Stimulated activated CD4-positive, alpha-beta T cell treated with anti-CD3 and anti-CD28 coated beads, Interleukin-15, amount 100 ng/mL, for 1 hour (primary cell): Measurements from ENCODE around the gene EPB41.

Experiments
- DNase-seq, 2 donors: peaks; one replicate each; pipeline ENCODE4 v3.0.0-alpha.2; 2020; ENCODE audit warnings: low read depth in 1 of 2, low spot score in 1 of 2

EPB41 gene

DNA sequence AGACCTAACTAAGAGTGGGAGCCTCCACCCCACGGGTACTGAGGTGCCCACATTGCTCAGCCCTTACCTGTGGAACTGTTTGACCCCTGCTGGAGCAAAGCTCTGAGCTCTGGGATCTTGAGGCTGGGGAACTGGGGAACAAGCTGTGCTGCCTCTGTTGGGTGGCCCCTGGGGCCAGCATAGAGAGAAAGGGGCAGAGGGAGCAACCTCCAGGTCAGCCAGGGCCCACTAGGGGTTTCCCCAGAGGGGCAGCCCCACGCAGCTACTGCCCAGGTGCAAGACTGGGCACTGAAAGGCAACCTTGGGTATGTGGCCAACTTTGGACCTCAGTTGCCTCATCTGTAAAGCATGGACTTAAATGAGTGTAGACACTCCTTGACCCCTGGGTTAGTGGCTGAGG, 23.5 kb upstream of the EPB41 start:
- no peak for DNase-seq

DNA sequence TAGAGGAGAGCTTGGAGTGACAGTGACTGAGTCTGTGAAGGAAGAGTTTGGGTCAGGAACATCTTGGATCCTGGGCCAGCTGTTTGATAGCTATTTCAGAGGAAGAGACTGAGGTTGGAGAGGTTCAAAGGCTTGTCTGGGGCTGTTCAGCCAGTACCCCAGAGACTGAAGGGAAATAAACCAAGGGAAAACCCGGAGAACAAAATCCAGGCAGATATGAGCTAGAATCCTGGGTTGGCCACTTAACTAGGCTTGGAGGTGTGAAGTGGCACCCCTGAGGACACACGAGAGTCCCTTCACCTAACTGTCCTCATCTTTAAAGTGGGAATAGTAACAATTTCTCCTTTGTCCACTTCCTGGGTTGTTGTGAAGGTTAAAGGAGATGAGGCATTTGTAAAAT, 23.1 kb upstream of the EPB41 start:
- DNase-seq, result no peak

DNA sequence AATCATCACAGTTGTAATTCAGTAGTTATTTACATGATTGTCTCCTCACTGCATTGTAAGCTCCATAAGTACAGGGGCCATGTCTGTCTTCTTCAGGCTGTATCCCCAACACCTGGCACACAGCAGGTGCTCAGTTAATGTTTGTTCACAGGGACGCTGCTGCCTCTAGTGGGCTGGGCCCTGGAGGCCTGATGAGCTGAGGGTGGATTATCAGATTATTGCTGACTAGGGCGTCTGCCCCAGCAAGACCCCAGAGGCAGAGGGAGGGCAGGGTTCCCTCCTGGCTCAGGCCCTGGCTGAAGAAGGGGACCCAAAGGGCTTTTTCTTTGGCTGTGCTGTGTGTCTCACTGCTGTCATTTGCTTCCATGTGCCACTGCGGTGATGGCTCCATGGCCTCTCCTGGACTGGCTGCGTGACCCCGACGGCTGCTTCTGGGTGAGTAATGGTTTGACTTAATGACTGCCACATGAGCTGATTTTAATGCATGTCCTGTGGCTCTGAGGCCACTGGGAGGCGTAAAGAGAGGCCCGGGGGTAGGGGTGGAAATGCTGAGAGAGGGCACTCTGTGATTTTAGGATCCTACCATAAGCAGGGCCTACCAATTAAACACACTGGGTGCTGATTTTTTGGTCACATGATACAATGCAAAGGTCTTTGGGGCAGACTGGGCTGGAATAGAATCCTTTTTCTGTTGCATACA, 20.8 kb upstream of the EPB41 start:
- no peak for DNase-seq

DNA sequence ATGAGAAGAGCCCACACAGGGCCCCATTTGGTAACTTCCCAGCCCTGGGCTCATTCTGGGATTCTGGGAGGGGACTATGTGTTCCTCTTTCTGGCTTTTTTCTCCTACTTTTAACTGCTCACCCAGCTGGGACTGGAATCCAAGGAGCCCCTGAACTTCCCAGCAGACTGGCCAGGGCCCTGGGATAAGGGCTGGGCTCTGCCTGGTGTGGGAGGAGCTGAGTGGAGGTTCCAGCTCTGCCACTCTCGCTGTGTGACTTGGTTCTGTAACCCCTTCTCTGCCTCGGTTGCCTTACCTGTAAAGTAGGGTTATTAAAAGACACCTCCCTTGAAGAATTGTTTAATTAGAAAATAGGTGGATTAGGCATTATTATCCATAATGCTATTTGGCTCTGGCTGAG, 19.6 kb upstream of the EPB41 start:
- DNase-seq, result no peak

DNA sequence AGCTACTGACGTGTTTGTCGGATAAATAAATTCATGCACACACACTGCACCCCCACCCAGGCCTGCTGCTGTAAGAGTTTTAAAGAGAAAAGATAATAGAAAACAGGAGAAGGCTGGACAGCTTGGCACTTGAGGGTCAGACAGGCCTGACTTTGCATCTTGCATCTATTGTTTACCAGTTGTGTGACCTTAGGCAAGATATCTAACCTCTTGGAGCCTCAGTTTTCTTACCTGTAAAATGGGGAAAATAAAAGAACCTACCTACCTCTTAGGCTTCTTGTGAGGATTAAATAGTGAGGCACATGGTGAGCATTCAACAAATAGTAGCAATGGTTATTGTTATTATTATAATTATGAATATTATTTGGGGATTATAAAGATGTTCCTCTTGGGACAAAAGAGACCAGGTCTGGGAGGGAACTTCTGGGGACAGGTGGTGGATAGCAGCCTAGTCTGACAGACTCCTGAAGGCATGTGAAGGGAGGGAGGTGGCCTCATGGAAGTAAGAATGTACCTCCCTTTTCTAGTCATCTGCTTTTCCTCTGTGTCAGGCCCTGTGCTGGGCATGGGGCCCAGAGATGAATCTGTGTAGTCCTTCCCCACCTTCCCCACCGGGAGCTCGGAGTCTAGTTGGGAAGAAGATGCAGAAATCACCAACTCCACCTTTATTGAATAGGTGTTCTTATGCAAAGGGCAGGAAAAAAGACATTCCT, 18.3 kb upstream of the EPB41 start:
- no peak for DNase-seq

DNA sequence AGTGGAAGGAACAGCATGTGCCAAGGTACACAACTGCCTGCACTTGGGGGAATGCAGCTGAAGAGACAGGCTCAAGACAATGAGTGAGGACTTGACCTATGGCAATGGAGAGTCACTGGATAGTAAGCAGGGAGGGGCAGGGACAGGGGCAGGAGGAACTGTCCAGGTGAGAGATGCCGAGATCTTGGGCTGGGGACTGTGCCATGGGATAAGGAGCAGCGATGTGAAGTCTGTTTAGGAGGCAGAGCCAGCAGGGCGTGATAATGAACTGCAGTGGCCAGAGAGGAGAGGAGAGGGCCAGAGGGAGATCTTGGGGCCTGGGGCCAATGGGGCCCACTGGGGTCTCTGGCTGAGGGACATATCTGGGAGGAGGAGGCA, 17.8 kb upstream of the EPB41 start:
- no peak for DNase-seq

DNA sequence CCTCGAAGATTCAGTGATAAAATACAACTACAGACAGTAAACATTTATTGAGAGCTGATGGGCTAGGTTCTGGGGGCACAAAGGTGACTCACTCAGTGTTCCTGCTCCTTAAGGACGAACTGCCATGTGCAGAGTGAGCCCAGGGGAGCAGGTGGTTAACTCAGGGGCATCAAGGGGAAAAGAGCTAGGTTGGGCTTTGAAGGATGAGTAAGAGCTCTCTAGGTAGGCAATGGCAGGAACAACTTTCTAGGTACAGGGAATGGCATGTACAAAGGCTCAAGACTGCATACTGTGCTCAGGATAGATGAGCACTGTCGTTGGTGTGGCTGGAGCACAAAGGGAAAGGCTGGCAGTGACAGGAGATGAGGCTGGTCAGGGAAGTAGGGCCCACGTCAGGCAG, 16.6 kb upstream of the EPB41 start:
- DNase-seq, result no peak

DNA sequence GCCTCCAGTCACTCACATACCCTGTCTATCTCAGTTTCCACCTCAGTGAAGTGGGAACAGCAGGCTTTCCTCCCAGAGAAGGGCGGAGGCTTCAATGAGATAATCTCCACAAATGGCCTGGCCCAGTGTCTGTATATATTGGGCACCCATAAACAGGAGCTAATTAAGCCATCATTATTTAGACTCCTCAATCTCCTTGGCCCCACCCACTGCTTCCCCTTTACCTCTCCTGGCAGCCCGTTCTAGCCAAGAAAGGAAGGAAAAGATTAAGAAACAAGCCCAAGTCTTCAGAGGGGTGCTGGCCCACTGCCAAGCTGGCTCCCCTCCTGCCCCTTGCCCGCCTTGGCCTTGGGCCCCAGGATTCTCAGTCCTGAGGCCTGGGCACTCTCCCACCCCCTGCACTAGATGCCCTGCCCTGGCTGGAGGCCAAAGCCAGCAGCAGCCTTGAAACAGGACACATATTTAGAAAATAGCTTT, 15.9 kb upstream of the EPB41 start:
- no peak for DNase-seq

DNA sequence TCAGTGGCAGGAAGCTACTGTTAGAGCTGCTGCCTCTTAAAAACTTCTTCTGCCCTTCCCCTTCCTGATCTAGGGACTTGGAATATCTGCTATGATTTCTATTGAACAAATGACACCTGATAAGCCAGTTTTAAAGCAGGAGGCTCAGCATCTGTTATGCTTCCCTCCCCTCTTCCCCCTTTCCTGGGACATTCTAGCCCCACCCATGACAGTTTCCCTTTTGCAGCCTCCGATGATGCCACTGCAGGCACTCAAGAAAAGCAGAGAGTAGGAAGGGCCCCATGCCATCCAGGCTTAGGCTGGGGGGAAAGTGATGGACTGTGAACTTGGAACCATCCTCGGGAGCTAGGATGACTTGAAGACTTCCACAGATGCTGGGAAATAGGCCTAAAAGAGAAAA, 15.1 kb upstream of the EPB41 start:
- no peak for DNase-seq

DNA sequence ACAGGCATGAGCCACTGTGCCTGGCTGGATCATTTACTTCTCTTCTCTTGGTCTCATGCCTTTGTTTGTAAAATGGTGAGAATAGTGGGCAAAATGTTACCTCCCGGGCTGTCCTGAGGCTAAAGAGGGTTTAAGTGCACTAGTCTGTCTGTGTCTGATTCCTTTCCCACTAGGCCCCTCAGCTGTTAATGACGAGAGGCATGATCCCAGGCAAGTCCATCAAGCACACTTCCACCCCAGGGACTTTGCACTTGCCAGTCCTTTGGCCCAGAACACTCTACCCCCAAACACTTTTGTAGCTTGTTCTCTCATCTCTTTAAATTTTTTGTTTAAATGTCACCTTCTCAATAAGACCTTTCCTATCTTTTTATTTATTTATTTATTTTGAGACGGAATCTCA, 13.8 kb upstream of the EPB41 start:
- no peak for DNase-seq

DNA sequence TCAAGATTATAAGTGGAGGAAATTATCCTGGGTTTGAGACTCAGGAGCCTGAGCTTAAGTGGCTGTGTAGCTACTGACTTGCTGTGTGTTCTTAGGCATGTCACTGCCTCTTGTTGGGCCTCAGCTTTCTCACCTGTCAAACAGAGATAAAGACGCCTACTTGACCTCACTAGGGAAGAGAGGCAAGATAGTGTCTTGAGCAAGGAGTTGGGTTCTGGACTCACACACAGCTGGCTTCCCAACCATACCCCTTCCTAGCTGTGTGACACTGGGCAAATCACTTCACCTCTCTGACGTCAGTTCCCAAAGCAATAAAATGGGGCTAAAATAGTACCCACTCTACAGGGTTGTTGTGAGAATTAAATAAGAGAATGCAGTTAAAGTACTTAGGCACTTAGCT, 11.6 kb upstream of the EPB41 start:
- DNase-seq, result no peak

DNA sequence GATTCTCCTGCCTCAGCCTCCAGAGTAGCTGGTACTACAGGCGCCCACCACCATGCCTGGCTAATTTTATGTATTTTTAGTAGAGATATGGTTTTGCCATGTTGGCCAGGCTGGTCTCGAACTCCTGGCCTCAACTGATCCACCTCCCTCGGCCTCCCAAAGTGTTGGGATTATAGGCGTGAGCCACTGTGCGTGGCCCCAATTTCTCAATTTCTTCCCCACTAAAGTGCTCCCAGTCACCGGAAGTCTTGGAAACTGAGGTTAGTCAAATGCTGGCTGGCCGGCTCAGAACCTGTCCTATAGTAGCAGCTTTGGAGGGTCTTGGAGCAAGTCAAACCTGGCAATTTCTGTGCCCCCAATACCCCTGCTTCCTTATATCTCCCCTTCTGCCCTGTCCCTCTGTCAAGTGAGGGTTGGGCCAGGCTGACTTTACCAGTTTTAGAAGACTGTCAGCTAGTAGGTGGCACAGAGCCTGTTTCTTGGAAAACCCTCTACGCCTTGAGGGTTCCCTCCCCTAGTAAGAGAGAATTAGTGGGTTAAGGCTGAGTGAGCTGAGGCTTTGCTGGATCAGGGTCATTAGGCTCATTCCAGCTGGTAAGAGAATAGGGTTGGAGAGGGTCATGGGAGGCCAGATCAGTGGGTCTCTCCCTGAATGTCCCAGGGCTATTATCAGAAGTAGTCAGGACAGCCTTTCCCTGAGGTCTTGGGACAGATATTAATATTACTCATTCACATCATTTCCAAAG, 8.3 kb upstream of the EPB41 start:
- DNase-seq, result no peak

DNA sequence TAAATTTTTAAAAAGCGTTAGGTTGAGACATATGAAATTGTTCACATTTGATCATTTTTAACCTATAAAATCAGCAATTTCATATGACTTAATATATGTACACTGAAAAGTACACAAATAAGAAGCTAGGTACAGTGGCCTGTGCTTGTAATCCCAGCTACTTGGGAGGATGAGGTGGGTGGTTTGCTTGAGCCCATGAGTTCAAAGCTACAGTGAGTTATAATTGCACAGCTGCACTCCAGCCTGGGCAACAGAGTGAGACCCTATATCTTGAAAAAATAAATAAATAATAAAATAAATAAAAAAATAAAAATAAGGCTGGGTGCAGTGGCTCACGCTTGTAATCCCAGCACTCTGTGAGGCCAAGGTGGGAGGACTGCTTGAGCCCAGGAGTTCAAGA, 5.2 kb upstream of the EPB41 start:
- no peak for DNase-seq

DNA sequence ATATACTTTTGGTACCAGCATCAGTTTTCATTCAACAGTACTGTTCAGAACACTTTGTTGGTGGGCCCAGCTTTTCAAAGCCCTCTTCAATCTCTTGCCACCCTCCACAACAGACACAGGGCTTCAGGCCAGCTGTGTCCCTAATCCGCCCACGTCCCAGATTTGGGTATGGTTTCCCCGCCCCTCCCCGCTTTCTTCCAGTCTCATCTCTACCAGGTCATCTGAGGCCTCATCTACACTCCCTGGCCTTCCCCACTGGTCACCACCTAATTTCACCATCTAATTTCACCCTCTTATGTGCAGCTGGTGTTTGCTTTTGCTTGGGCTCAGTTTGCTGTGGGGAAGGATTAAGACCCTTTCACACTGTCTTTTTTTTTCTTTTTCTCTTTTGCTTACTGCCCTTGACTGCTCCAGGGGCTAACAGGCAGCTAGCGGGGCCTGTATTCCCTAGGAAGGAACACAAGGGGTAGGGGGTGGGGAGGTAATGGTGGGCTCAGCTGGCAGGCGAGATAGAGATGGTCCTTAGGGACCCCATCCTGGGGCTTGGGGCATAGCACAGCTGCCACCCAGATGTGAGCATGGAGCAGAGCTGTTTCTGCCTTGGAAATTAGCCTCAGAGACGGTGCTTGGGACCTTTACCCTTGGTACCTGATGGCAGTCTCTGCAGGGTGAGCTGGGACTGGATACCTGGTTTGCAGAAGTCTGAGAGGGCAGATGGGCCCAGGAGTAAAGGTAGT, 3.8 kb upstream of the EPB41 start:
- DNase-seq, result no peak

DNA sequence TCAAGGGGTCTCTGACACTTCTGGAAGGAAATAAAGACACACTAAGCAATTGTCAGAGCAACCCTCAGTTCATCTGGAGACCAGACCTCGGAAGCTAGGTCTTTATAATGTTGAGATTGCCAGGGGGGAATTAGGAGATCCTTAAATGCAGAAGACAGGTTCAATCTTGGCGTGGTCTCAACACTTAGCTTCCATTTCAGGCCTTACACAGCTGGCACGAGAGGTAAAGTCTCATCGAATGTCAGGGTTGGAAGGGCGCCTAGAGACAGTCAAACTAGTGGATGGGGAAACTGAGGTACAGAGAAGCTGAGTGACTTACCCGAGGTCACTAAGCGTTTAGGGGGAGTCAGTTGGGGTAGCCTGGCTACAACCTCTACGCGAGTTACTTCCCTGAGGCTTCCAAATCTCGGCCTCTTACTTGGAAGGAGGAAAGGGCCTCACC, 562 bp upstream of the EPB41 start:
- no peak for DNase-seq

DNA sequence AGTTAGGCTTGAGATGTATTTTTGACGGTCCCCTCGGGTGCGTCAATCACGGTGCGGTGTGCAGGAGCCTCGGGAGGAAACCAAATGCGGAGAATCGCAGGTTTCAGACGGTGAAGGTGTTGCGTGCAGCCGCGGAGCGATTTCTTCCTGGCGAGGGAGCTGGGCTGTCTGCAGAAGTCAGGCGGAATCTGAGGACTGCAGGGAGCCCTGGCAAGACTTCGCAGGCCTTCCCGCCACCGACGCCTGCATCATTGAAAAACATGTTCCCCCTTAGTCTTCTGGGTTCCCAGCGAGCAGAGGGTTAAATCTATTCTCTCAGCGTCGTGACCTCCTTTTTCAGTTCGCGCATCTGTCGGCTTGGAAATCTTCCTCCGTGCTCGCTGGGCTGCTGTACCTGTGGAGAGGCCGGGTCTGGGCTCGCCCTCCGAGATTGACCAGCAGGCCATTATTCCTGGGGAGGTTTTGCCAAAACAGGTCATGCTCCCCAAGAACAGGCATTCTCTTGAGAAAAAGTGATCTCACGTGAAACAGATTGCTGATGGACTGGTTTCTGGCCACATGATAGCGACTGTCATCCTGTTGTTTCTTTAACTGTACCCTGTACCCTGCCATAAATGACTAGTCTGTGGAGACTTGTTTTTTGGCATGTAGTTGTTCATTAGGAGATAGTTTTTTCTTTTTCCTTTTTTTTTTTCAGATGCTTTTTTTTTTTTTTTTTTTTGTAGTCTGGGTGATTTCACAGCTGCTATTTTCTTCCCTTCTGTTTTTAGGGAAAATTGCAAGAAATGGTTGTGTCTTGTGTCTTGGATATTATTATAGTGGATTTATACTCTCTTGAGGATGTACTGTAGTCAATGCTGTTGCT, 894 bp downstream of the EPB41 start:
- DNase-seq, result peak in 1 of 2 donors; percentile 21

DNA sequence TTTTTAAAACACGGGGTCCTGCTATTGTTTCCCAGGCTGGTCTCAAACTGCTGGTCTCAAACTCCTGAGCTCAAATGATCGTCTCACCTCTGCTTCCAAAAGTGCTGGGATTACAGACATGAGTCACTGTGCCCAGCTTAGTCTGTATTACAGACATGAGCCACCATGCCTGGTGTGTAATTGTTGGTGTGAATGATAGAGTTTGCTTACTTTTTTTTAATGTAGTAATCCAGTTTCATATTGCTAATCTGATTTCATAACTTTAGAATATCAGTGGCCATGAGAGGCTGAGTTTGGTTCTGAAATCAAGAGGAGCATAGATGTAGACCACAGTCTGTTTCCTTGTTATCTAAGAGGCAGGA, 3.4 kb downstream of the EPB41 start:
- DNase-seq, result no peak

DNA sequence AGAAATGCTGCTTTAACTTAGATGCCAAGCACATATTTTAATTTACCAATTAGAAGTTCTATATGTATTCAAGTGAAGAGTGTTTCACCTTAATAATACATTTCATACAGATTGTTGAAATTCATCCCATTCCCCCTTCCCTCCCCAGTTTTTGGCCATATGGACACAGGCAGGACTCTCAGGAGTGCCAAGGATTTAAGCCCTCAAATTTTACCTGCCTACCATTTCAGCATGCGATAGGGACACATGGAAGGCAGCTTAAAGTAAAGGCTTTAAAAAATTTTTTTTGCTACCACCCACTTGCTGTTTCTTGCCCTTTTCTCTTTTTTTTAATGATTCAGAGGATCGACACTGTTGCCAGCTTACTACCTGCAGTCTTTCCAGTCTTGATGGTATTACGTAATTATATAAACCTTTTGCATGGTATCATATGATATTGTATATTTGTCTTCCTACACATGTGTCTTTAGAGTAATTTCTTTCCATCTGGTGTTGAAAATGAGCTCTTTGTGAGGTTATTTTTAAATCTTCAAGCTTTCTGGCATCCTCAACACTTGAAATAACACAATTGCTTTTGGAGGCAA, 7.0 kb downstream of the EPB41 start:
- DNase-seq, result no peak

DNA sequence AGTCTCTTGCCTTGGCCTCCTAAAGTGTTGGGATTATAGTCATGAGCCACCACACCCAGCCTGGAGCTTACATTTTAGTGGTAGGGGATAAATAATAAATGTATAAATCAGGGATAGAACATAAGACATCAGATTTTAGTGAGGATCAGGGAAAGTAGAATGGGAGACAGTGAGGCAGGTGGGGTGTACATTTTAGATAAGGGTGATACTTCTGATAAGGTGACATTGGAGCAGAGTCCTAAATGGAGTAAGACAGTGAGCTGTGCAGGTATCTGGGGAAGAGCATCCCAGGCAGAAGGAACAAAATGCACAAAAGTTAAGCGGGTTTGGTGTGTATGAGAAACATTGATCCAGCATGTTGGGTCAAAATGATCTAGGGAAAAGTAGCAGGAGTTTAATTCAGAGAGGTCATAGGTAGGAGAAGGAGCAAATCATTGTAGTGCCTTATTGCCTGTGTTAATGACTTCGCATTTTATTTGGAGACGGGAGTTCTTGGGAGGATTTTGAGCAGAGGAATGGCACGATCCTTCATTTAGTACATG, 11.1 kb downstream of the EPB41 start:
- no peak for DNase-seq
